ENCODE data around the gene PSAT1. TPM values are rescaled to one million over a fixed set of nuclear protein-coding genes. Genes with fewer than 3 reads are reported as not detected.

PSAT1 gene
- total and polyA plus RNA-seq, 8 donors = 15.9 to 43.7 (median 30.5) TPM

DNA sequence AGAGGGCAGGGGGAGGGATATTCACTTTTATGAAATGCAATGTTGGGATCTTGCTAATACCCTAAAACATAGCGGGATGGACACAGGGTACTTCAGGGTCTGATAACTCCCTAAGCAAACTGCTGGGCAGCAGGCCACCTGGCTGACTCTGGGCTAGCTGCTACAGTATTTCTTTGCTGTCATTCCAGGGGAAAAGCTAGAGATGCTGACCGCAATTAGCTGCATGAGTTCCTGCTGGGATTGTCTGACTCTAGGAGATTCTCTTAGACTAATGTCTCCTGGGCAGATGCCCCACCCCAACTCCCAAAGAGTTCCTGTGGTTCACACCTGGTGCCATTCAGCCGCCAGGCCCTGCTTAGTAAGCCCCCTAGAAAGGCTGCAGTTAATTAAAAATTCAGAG, 69.9 kb downstream of the PSAT1 start:
- no peaks in the 10 kb centered on the region for H3K36me3 ChIP-seq
- ATAC-seq (no peak), DNase-seq (no peak)
- TF ChIP-seq, protein P1, sequence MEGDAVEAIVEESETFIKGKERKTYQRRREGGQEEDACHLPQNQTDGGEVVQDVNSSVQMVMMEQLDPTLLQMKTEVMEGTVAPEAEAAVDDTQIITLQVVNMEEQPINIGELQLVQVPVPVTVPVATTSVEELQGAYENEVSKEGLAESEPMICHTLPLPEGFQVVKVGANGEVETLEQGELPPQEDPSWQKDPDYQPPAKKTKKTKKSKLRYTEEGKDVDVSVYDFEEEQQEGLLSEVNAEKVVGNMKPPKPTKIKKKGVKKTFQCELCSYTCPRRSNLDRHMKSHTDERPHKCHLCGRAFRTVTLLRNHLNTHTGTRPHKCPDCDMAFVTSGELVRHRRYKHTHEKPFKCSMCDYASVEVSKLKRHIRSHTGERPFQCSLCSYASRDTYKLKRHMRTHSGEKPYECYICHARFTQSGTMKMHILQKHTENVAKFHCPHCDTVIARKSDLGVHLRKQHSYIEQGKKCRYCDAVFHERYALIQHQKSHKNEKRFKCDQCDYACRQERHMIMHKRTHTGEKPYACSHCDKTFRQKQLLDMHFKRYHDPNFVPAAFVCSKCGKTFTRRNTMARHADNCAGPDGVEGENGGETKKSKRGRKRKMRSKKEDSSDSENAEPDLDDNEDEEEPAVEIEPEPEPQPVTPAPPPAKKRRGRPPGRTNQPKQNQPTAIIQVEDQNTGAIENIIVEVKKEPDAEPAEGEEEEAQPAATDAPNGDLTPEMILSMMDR (IDR thresholded peaks at IDR 0.05) = no peak
- H3K4me3 ChIP-seq = no peak overlapping the region
- H3K4me1 ChIP-seq = no peaks in the 10 kb centered on the region
- H3K27ac ChIP-seq = no peak overlapping the region
- peaks cover 0 to 16% of the 10 kb centered on the region in 2 donors for H3K27me3 ChIP-seq
- H3K9me3 ChIP-seq = no peaks in the 10 kb centered on the region
- intact Hi-C loops (cut with DNase I) = no loop called here

DNA sequence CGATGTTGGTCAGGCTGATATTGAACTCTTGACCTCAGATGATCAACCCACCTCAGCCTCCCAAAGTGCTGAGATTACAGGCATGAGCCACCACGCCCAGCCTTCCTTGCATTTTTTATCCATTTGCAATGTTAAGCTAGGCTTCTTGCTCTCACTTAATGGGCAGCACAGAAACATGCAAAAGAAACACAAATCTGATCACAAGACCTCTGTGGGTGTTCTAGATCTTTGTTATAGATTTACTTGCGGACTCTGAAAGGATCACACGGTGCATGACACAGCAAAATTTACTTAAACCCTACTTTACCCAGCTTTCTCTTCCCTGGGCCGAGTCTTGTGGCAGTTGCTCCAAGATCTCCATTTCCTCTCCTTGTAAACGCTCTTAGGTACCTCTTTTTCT, 71.3 kb downstream of the PSAT1 start:
- intact Hi-C loops (cut with DNase I) = no loop called here
- H3K36me3 ChIP-seq = no peaks in the 10 kb centered on the region
- peaks cover 0 to 24% of the 10 kb centered on the region in 2 donors for H3K27me3 ChIP-seq
- no peak overlapping the region for H3K4me3 ChIP-seq
- H3K9me3 ChIP-seq = no peaks in the 10 kb centered on the region
- no peaks in the 10 kb centered on the region for H3K4me1 ChIP-seq
- DNase-seq (no peak), ATAC-seq (no peak)
- no peak overlapping the region for H3K27ac ChIP-seq
- TF ChIP-seq, protein P1 (IDR thresholded peaks at IDR 0.05) = no peak

DNA sequence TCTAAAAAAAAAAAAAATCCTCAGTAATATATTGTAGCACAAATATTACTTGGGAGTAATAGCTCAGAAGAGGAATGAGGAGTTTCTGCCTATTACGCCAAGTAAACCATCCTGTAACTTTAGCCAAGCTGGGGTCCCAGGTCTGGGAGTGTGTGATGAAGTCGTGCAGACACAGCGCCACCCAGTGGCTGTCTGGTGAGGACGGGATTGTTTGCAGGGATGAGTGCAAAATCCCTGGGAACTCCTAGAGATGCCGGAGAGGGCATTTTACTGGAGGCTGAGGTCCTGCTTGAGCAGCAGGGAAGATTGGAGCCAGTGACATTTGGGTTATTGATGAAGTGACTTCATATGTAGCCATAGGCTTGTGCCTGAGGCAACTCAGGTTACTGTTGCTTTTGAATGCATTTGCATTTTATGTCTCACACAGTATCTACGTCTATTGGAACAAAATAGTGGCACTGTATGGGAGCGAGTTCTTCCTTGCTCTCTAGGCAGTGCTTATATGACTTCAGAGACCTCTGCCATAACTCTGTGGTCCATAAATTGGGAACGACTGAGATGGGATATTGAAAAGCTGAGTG, 72.8 kb downstream of the PSAT1 start:
- Histone ChIP-seq H3K4me1 (no peaks in the 10 kb centered on the region), H3K27me3 (peaks cover 0 to 37% of the 10 kb centered on the region in 2 donors), H3K4me3 (no peak overlapping the region), H3K9me3 (no peaks in the 10 kb centered on the region), H3K27ac (no peak overlapping the region), H3K36me3 (no peaks in the 10 kb centered on the region)
- ATAC-seq (peak; percentile 91), DNase-seq (peak; percentile 59 to 87 (median 74))
- TF ChIP-seq, protein P1 (IDR thresholded peaks at IDR 0.05) = peak; percentile 71 to 82
- intact Hi-C loops (cut with DNase I) = loop anchor here in 1 of 2 donors (5.0 kb wide), 1 partner anchor 107 kb away; no protein-coding TSS in a partner anchor

DNA sequence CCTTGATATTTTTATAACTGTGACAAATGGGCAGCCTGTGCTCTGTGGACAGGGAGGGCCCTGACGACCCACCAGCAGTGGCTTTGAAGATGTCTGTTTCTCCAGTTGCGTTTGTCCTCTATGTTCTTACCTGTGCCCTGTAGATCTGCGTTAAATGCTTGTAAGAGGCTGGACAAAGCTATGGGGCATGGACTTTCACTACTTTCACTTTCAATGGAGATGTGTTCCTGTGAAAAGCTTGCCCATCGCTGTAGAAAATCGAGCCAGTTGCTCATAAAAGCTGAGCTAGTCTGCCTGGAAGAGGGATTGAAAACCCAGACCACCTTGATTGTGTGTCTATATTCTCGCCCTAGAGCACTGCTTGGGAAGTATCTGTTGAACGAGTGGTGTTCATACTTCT, 74.1 kb downstream of the PSAT1 start:
- H3K9me3 ChIP-seq = no peaks in the 10 kb centered on the region
- H3K27me3 ChIP-seq = peaks cover 0 to 46% of the 10 kb centered on the region in 2 donors
- no peak for ATAC-seq
- H3K4me1 ChIP-seq = no peaks in the 10 kb centered on the region
- DNase-seq = no peak
- H3K4me3 ChIP-seq = no peak overlapping the region
- no peaks in the 10 kb centered on the region for H3K36me3 ChIP-seq
- intact Hi-C loops (cut with DNase I) = loop anchor here in 1 of 2 donors (5.0 kb wide), 1 partner anchor 109 kb away; no protein-coding TSS in a partner anchor
- TF ChIP-seq, protein P1 (IDR thresholded peaks at IDR 0.05) = no peak
- H3K27ac ChIP-seq = no peak overlapping the region

DNA sequence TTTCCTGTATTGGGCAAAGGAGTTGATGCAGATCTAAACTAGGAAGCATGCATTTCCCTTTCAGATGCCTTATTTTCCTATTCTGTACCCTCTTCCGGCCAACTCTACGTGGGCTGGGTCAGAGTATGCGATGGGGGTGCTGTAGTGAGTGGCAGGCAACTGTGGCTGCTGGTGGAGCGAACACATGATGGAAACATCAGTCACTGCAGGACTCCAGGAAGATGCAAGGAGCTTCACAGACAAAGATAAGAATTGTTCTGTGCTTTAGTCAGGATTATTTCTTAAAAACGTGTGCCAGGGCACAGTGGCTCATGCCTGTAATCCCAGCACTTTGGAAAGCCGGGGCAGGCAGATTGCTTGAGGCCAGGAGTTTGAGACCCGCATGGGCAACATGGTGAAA, 75.1 kb downstream of the PSAT1 start:
- no peaks in the 10 kb centered on the region for H3K36me3 ChIP-seq
- intact Hi-C loops (cut with DNase I) = loop anchor here in 1 of 2 donors (5.0 kb wide), 1 partner anchor 110 kb away; no protein-coding TSS in a partner anchor
- TF ChIP-seq, protein P1 (IDR thresholded peaks at IDR 0.05) = no peak
- H3K9me3 ChIP-seq = no peaks in the 10 kb centered on the region
- H3K27ac ChIP-seq = no peak overlapping the region
- H3K27me3 ChIP-seq = peaks cover 0 to 46% of the 10 kb centered on the region in 2 donors
- H3K4me1 ChIP-seq = no peaks in the 10 kb centered on the region
- no peak for ATAC-seq
- H3K4me3 ChIP-seq = no peak overlapping the region
- no peak for DNase-seq

Other genes starting within 250 kb of the PSAT1 start
- 10 to 100 TPM; 14.0 to 17.3 TPM for gene CEP78, start 61.0 kb upstream of the PSAT1 start, total RNA-seq
- gene CEP78, start 61.0 kb upstream of the PSAT1 start, polyA plus RNA-seq (ENCODE audit: insufficient read length in 6 of 6) = 10 to 100 TPM; 38.4 to 43.9 (median 41.1) TPM